HG02642 (cell line): Measurements from ENCODE around the gene SCFD2.
"Not testable (repeated sequence)": the region's sequence is repeated elsewhere in the genome, so short reads cannot be mapped to it uniquely, and the experiment has no call there.

Experiments
- ATAC-seq: cut with Tn5 transposase; IDR thresholded peaks from one replicate; pipeline ENCODE4 v1.9.1; 2021; ENCODE audit warnings: mild to moderate bottlenecking; ENCODE audit not compliant: unreplicated experiment, poor library complexity

The SCFD2 gene

GRCh38 chr4:52844596-52844995 is 521.3 kb downstream of the SCFD2 start:
- no peak for ATAC-seq

- no peak for ATAC-seq
These were observed 521.9 kb downstream of the SCFD2 start for GRCh38 chr4:52843958-52844357.

- no peak for ATAC-seq
These were observed 522.5 kb downstream of the SCFD2 start for GRCh38 chr4:52843351-52843750.

DNA sequence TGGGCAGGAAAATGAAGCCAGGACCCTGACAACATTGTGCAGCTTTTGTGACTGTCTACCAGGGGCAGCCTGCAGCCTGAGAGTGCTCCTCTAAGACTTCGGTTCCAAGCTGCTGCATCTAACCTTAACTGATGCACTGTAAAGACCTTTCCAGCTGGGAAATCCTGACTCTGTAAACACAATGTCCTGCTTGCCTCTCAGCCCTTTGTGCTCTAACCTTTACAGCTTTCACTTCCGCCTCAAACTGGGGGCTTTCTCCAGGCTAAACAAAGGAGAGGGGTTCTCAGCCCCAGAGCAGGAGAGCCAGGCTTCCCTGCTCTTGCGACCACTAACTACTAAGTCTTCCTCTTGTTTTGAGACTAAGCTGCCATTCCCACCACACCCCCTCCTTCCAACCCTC is 523.1 kb downstream of the SCFD2 start:
- ATAC-seq, result no peak

DNA sequence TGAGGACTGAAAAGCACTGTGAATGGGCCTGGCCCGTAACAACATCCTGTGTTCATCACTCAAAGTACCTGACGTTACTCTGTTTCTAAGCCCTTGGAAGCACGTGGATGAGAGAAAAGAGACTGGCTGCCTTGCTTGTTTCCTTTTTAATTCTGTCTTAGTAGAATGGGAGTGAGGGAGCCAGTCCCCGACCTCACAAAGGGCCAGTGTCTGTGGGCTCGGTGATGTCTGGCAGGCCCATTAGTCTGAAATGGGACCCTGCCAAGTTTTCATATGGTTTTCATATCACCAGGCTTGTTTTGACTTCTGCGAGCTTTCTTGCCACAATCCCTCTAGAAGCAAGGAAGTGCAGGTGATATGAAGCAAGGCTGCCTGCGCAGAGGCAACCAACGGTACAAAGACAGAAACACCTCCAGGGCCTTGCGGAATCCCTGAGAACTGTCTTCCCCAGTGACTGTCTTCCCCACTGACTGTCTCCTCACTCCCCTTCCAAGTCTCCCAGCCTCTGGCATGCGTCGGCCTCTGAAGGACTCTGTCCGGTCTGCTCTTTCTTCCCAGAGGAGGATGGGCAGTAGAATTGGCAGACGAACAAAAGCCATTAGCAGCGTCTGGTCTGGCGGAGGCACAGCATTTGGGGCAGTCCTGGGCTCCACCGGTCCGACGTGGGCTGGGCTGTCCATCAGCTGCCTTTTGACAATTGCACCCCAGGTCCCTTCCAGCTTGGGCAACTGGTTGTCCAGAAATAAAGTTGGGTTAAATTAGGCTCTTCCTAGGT is 524.0 kb downstream of the SCFD2 start:
- no peak for ATAC-seq

GRCh38 chr4:52840531-52841370 is 525.1 kb downstream of the SCFD2 start:
- ATAC-seq, result no peak

GRCh38 chr4:52838729-52839586 is 526.9 kb downstream of the SCFD2 start:
- no peak for ATAC-seq

DNA sequence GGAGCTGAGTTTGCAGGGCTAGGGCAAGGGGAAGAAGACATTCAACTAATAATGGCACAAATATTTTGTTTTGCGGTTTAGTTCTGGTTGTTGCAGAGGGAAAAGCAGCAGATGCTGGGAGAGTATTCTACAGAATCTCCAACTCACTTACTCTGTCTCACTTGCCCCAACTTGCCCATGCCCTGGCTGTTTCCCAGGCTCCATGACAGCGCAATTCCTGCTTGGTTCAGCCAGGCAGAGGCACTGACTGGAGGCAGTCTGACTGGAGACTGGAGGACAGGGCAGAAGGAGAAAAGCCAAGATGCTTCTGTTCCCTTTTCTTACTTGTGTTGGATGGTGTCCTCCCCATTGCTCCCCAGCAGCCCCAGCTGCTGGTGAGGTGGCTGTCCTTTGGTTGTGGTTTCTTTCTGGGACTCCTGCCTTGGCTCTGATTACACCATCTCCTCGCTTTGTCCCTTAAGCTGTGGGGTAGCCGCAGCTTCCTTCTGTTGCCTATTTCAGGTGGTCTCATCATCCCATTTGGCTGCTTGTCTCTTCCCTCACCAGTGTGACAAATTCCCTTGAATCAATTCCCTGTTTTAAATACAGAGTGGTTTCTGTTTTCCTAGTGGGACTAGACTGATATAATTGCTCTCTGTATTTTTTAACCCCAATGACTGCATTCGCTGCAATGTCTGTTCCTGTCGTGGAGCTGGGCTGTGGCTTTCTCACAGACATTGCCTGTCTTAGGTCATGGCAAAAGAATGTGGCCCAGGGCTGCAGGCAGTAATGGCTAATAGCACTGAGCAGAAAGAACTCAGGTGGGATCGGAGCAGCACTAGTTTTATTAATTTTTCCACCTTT is 527.9 kb downstream of the SCFD2 start:
- ATAC-seq, result no peak

DNA sequence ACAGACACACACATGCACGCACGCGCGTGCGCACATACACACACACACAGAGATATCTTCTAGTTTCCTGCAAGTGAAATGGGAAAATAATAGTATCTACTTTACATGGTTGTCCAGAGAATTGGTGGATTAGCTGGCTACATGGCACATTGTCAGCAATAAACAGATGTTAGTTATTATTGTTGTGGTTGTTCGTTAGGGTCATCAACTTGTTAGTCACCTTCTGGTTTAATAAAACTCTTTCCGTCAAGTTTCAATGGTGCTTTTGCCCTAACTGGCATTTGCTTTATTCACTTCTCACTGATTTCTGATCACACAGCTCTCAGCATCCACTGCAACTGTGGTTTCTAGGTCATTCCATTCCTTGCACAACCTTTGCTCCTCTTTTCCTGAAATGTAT is 529.2 kb downstream of the SCFD2 start:
- no peak for ATAC-seq

DNA sequence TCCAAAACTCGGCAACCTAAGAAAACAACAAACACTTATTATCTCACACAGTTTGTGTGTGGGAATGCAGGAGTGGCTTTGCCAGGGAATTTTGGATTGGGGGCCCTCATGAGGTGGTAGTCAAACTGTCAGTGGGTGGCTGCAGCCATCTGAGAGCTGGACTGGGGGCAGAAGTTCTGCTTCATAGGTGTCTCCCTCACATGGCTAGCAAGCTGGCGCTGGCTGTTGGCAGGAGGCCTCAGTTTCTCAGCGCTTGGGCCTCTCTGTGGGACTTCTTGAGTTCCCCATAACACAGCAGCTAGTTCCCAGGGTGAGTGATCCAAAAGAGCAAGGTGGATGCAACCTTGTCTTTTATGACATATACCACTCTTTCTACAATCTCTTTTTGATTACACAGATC is 529.7 kb downstream of the SCFD2 start:
- ATAC-seq, result no peak

GRCh38 chr4:52834641-52835456 is 531.0 kb downstream of the SCFD2 start:
- ATAC-seq, result not testable (repeated sequence)

DNA sequence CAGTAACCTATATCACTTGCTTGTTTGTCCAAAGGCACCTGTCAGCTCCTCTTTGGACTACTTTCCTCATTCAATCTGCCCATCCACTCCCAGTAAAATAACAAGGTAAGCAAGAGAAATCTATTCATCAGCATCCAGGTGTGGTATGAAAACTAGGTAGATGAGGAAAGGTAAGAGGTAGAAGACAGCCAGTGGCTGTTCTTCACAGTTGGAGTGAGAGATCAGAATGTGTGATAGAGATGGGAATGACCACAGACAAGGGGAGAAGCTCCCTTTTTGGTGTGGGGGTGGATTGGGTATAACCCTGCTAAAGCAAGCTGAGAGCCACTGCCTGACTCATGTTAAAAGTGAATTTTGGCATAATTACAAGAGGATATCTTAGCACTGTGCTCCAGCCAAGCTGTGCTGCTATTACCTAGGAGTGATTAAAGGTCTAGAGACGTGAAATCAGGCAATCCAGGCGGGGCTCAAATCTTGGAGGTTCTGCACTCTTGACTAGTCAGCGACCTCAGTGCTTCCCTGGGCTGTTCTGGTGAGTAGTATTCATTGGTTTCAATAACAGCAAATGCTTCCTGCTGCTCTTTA is 531.8 kb downstream of the SCFD2 start:
- no peak for ATAC-seq

- no peak for ATAC-seq
These were observed 540.3 kb downstream of the SCFD2 start for GRCh38 chr4:52825460-52826090.

- no peak for ATAC-seq
These were observed 541.0 kb downstream of the SCFD2 start for GRCh38 chr4:52824603-52825459.

DNA sequence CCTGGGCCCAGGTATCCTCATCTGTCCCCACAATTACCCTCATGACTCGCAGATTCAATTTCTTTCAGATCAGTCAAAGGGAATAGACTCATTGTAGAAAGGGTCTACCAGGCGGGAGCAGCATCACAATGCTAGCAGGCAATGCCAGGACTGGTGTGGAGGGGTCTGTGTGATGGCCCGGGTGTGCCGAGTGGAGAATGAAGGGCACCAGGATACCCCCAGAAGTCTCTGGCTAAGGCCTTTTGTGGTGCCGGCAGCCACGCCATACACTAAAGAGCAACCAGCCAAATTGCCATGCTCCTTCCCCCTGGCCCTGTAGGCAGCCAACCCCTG is 541.6 kb downstream of the SCFD2 start:
- ATAC-seq, result no peak

DNA sequence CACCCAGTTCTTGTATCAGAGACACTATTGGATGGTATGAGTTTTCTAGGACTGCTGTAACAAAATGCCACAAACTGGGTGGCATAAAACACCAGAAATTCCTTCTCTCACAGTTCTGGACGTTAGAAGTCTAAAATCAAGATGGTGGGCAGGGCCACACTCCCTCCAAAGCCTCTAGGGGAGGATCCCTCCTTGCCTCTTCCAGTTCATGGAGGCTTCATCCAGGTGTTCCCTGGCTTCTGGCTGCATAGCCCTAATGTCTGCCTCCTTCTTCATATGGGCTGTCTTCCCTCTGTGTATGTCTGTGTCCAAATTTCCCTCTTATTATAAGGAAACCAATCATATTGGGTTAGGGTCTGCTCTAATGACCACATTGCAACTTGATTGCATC is 542.2 kb downstream of the SCFD2 start:
- no peak for ATAC-seq
